Astrocyte of the hippocampus (primary cell): ENCODE measurements around the gene TCAP.

ENCODE experiments used
- DNase-seq: peaks from one replicate; pipeline ENCODE4 v3.0.0; 2011; ENCODE audit warnings: low read depth, low spot score

Gene TCAP

GRCh38 chr17:39667262-39667944 lies 2.3 kb downstream of the TCAP start:
- DNase-seq: no peak

GRCh38 chr17:39667945-39668924 lies 3.1 kb downstream of the TCAP start, which contains the start of gene PNMT:
TSS of gene PNMT (plus strand) at chr17:39668453. CDS start at chr17:39668476, 23 bp downstream.
- peak; percentile 81 for DNase-seq

GRCh38 chr17:39669897-39670735 lies 5.0 kb downstream of the TCAP start:
- no peak for DNase-seq

GRCh38 chr17:39670746-39671145 lies 5.6 kb downstream of the TCAP start:
- DNase-seq: no peak

GRCh38 chr17:39671651-39672521 lies 6.7 kb downstream of the TCAP start:
- DNase-seq: peak; percentile 64

- no peak for DNase-seq
These were observed 7.6 kb downstream of the TCAP start for GRCh38 chr17:39672522-39673334.

GRCh38 chr17:39673335-39674081 lies 8.4 kb downstream of the TCAP start:
- no peak for DNase-seq

GRCh38 chr17:39674179-39674578 lies 9.0 kb downstream of the TCAP start:
- DNase-seq: no peak

GRCh38 chr17:39674702-39675389 lies 9.7 kb downstream of the TCAP start:
- no peak for DNase-seq

GRCh38 chr17:39675390-39676082 lies 10.4 kb downstream of the TCAP start:
- no peak for DNase-seq

GRCh38 chr17:39676198-39676819 lies 11.2 kb downstream of the TCAP start:
- DNase-seq: peak; percentile 53

- no peak for DNase-seq
These were observed 11.9 kb downstream of the TCAP start for GRCh38 chr17:39677072-39677471.

GRCh38 chr17:39677542-39678339 lies 12.6 kb downstream of the TCAP start:
- peak; percentile 59 for DNase-seq

GRCh38 chr17:39678340-39679116 lies 13.4 kb downstream of the TCAP start:
- DNase-seq: no peak

- no peak for DNase-seq
These were observed 14.5 kb downstream of the TCAP start for GRCh38 chr17:39679521-39680192.
